HepG2 (cell line): ENCODE data around the gene CNGA3. TPM values are rescaled to one million over a fixed set of nuclear protein-coding genes. Genes with fewer than 3 reads are reported as not detected.

Experiments
- KAT7 ChIP-seq: IDR thresholded peaks from 2 replicates; pipeline ENCODE4 v1.6.1; 2018; ENCODE audit warnings: borderline replicate concordance, missing compliant biosample characterization
- KAT8 ChIP-seq: IDR thresholded peaks from 2 replicates; pipeline ENCODE4 v1.6.1; 2016; ENCODE audit warnings: missing genetic modification reagents, missing compliant biosample characterization
- KLF15 ChIP-seq: sonication (generic); formaldehyde crosslinking; IDR thresholded peaks from 2 replicates; pipeline ENCODE4 v1.8.1; 2023; ENCODE audit warnings: borderline replicate concordance, mild to moderate bottlenecking, inconsistent platforms, missing genetic modification reagents, mixed read lengths
- KMT2B ChIP-seq: IDR thresholded peaks from 2 replicates; pipeline ENCODE4 v1.6.1; 2016; ENCODE audit warnings: missing genetic modification reagents, missing compliant biosample characterization
- NR3C1 ChIP-seq: sonication (generic); formaldehyde crosslinking; IDR thresholded peaks from 2 replicates; pipeline ENCODE4 v1.4.0; 2020; ENCODE audit warnings: missing genetic modification reagents
- RFX5 ChIP-seq: IDR thresholded peaks from 2 replicates; pipeline ENCODE4 v1.6.1; 2011; ENCODE audit warnings: low read depth, low read length, improper control_type of control experiment
- ZFP36L2 ChIP-seq: sonication (generic); formaldehyde crosslinking; IDR thresholded peaks from 2 replicates; pipeline ENCODE4 v1.4.0; 2020; ENCODE audit warnings: missing genetic modification reagents
- polyA plus RNA-seq, 8 experiments: library from polyadenylated mRNA; depleted of rRNA in 3 of 8; stranded (reverse) in 7 of 8; unstranded in 1 of 8; fragments of >200 nt; fragmentation: Illumina TruSeq in 4 of 8; extraction: Trizol in 4 of 8; gene quantifications; 2 replicates each; pipeline versions ENCODE4 v1.2.1 to v1.2.3, GENCODE V29; 2011 to 2016; ENCODE audit warnings: low read depth in 4 of 8, missing spikeins in 1 of 8, mixed read lengths in 1 of 8; ENCODE audit not compliant: insufficient read depth in 1 of 8
- total RNA-seq, 5 experiments: library from RNA; depleted of rRNA; stranded (reverse); fragments of >200 nt; fragmentation: Illumina TruSeq; extraction: Trizol; gene quantifications; 2 replicates each; pipeline ENCODE4 v1.2.3, GENCODE V29; 2016; ENCODE audit warnings: low read depth in 1 of 5
- TF ChIP-seq, protein P1 (sequence below): sonication (generic); formaldehyde crosslinking; IDR thresholded peaks from 2 replicates; pipeline ENCODE4 v1.4.0; 2020; ENCODE audit warnings: missing genetic modification reagents
- TF ChIP-seq, protein P2 (sequence below): sonication (generic); formaldehyde crosslinking; conservative IDR thresholded peaks from 2 replicates; pipeline ENCODE4 v1.8.0; 2022; ENCODE audit warnings: missing genetic modification reagents
- TF ChIP-seq, protein P3 (sequence below): sonication (generic); formaldehyde crosslinking; IDR thresholded peaks from 2 replicates; pipeline ENCODE4 v1.4.0; 2020; ENCODE audit warnings: missing genetic modification reagents, borderline replicate concordance
- TF ChIP-seq, protein P4 (sequence below): sonication (generic); formaldehyde crosslinking; IDR thresholded peaks from 2 replicates; pipeline ENCODE4 v1.4.0; 2020; ENCODE audit warnings: missing genetic modification reagents, borderline replicate concordance
- TF ChIP-seq, protein P5 (sequence below): sonication (generic); formaldehyde crosslinking; IDR thresholded peaks from 2 replicates; pipeline ENCODE4 v1.5.1; 2020; ENCODE audit warnings: missing genetic modification reagents, mild to moderate bottlenecking, borderline replicate concordance
- TF ChIP-seq, protein P6 (sequence below): IDR thresholded peaks from 2 replicates; pipeline ENCODE4 v1.6.1; 2016; ENCODE audit warnings: missing compliant biosample characterization, missing genetic modification reagents, borderline replicate concordance
- TF ChIP-seq, protein P7 (sequence below): IDR thresholded peaks from 2 replicates; pipeline ENCODE4 v1.6.1; 2016; ENCODE audit warnings: missing biosample characterization, missing genetic modification reagents, low read depth

The CNGA3 gene
- total and polyA plus RNA-seq, 2 of the 13 experiments (the other 11 are each of a cell fraction or from before 2014, with no cell fraction given), result not detected

DNA sequence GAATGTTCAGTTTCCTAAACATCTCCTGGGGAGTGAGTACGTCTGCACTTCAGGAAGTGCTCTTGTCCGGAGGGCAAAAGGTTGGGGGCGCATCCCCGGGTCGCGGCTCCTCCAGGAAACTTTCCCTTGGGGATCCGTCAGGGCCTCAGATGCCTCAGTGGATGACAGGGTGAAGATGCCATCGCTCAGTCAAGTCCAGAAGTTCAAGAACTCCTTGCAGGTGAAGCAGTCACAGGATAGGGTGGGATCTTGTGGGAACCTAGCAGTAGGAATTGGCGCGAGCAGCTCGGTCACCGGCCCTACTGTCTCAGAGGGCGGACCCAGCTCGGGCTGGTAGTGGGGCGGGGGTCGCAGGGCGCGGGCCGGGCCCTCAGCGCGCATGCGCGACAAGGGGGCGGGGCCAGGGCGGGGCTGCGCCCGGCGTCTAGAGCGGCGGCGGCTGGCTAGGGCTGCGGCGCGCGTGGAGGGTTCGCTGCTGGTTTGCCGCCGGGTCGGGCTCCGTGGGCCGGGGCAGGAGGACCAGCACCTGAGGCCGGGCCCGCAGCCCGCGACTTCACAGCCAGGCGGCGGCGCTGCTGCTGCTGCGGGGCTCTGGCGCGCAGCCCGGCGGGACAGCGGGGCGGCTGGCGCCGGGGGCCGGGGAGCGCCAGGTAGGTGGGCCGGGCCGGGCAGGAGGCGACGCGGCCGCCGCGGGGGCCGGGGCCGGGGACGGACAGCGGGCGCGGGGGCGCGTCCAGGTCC, 98.3 kb downstream of the CNGA3 start, which contains the start of gene INPP4A (continued):
- TF ChIP-seq, protein P1, sequence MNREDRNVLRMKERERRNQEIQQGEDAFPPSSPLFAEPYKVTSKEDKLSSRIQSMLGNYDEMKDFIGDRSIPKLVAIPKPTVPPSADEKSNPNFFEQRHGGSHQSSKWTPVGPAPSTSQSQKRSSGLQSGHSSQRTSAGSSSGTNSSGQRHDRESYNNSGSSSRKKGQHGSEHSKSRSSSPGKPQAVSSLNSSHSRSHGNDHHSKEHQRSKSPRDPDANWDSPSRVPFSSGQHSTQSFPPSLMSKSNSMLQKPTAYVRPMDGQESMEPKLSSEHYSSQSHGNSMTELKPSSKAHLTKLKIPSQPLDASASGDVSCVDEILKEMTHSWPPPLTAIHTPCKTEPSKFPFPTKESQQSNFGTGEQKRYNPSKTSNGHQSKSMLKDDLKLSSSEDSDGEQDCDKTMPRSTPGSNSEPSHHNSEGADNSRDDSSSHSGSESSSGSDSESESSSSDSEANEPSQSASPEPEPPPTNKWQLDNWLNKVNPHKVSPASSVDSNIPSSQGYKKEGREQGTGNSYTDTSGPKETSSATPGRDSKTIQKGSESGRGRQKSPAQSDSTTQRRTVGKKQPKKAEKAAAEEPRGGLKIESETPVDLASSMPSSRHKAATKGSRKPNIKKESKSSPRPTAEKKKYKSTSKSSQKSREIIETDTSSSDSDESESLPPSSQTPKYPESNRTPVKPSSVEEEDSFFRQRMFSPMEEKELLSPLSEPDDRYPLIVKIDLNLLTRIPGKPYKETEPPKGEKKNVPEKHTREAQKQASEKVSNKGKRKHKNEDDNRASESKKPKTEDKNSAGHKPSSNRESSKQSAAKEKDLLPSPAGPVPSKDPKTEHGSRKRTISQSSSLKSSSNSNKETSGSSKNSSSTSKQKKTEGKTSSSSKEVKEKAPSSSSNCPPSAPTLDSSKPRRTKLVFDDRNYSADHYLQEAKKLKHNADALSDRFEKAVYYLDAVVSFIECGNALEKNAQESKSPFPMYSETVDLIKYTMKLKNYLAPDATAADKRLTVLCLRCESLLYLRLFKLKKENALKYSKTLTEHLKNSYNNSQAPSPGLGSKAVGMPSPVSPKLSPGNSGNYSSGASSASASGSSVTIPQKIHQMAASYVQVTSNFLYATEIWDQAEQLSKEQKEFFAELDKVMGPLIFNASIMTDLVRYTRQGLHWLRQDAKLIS (CRISPR knock-in tag), result no peak
- TF ChIP-seq ZFP36L2 (0 out of 2 replicates have a peak, but pooled peaks have one; percentile 18), KMT2B (CRISPR knock-in tag) (0 out of 2 replicates have a peak, but pooled peaks have one; percentile 27), KAT7 (no peak), KAT8 (CRISPR knock-in tag) (peak; percentile 54; the same call in 1 of the 2 replicates), NR3C1 (CRISPR knock-in tag) (no peak), RFX5 (no peak), KLF15 (no peak)
- TF ChIP-seq, protein P2, sequence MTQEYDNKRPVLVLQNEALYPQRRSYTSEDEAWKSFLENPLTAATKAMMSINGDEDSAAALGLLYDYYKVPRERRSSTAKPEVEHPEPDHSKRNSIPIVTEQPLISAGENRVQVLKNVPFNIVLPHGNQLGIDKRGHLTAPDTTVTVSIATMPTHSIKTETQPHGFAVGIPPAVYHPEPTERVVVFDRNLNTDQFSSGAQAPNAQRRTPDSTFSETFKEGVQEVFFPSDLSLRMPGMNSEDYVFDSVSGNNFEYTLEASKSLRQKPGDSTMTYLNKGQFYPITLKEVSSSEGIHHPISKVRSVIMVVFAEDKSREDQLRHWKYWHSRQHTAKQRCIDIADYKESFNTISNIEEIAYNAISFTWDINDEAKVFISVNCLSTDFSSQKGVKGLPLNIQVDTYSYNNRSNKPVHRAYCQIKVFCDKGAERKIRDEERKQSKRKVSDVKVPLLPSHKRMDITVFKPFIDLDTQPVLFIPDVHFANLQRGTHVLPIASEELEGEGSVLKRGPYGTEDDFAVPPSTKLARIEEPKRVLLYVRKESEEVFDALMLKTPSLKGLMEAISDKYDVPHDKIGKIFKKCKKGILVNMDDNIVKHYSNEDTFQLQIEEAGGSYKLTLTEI (CRISPR knock-in tag), result no peak
- TF ChIP-seq, protein P3, sequence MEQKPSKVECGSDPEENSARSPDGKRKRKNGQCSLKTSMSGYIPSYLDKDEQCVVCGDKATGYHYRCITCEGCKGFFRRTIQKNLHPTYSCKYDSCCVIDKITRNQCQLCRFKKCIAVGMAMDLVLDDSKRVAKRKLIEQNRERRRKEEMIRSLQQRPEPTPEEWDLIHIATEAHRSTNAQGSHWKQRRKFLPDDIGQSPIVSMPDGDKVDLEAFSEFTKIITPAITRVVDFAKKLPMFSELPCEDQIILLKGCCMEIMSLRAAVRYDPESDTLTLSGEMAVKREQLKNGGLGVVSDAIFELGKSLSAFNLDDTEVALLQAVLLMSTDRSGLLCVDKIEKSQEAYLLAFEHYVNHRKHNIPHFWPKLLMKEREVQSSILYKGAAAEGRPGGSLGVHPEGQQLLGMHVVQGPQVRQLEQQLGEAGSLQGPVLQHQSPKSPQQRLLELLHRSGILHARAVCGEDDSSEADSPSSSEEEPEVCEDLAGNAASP (CRISPR knock-in tag), result peak; percentile 72
- TF ChIP-seq, protein P4, sequence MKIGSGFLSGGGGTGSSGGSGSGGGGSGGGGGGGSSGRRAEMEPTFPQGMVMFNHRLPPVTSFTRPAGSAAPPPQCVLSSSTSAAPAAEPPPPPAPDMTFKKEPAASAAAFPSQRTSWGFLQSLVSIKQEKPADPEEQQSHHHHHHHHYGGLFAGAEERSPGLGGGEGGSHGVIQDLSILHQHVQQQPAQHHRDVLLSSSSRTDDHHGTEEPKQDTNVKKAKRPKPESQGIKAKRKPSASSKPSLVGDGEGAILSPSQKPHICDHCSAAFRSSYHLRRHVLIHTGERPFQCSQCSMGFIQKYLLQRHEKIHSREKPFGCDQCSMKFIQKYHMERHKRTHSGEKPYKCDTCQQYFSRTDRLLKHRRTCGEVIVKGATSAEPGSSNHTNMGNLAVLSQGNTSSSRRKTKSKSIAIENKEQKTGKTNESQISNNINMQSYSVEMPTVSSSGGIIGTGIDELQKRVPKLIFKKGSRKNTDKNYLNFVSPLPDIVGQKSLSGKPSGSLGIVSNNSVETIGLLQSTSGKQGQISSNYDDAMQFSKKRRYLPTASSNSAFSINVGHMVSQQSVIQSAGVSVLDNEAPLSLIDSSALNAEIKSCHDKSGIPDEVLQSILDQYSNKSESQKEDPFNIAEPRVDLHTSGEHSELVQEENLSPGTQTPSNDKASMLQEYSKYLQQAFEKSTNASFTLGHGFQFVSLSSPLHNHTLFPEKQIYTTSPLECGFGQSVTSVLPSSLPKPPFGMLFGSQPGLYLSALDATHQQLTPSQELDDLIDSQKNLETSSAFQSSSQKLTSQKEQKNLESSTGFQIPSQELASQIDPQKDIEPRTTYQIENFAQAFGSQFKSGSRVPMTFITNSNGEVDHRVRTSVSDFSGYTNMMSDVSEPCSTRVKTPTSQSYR, result no peak; the same call in 1 of the 2 replicates
- TF ChIP-seq, protein P5, sequence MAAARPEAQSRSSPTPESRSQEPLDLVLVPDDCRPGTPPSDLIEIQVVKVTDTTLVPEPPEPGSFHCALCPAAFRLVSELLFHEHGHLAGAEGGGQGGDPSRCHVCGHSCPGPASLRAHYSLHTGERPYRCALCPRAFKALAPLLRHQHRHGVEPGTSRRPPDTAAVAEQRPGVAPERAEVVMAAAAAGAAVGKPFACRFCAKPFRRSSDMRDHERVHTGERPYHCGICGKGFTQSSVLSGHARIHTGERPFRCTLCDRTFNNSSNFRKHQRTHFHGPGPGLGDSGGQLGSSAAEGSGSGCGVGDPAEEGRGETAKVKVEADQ (CRISPR knock-in tag), result no peak
- TF ChIP-seq, protein P6, sequence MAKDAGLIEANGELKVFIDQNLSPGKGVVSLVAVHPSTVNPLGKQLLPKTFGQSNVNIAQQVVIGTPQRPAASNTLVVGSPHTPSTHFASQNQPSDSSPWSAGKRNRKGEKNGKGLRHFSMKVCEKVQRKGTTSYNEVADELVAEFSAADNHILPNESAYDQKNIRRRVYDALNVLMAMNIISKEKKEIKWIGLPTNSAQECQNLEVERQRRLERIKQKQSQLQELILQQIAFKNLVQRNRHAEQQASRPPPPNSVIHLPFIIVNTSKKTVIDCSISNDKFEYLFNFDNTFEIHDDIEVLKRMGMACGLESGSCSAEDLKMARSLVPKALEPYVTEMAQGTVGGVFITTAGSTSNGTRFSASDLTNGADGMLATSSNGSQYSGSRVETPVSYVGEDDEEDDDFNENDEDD (CRISPR knock-in tag), result peak; percentile 16; the same call in 1 of the 2 replicates
- TF ChIP-seq, protein P7, sequence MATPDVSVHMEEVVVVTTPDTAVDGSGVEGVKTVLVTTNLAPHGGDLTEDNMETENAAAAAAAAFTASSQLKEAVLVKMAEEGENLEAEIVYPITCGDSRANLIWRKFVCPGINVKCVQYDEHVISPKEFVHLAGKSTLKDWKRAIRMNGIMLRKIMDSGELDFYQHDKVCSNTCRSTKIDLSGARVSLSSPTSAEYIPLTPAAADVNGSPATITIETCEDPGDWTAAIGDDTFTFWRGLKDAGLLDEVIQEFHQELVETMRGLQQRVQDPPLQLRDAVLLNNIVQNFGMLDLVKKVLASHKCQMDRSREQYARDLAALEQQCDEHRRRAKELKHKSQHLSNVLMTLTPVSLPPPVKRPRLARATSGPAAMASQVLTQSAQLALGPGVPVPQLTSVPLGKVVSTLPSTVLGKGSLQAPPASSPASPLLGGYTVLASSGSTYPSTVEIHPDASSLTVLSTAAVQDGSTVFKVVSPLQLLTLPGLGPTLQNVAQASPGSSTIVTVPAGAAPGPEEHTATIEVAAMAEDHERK (CRISPR knock-in tag), result no peak
